GM19023 (cell line): Measurements from ENCODE around the gene NOM1.
A peak's percentile ranks its signal among the peaks of the same experiment; 100 is the strongest.

ENCODE experiments used
- ATAC-seq: cut with Tn5 transposase; IDR thresholded peaks from one replicate; pipeline ENCODE4 v1.9.1; 2021; ENCODE audit warnings: mild to moderate bottlenecking, moderate library complexity; ENCODE audit not compliant: unreplicated experiment

The NOM1 gene

DNA sequence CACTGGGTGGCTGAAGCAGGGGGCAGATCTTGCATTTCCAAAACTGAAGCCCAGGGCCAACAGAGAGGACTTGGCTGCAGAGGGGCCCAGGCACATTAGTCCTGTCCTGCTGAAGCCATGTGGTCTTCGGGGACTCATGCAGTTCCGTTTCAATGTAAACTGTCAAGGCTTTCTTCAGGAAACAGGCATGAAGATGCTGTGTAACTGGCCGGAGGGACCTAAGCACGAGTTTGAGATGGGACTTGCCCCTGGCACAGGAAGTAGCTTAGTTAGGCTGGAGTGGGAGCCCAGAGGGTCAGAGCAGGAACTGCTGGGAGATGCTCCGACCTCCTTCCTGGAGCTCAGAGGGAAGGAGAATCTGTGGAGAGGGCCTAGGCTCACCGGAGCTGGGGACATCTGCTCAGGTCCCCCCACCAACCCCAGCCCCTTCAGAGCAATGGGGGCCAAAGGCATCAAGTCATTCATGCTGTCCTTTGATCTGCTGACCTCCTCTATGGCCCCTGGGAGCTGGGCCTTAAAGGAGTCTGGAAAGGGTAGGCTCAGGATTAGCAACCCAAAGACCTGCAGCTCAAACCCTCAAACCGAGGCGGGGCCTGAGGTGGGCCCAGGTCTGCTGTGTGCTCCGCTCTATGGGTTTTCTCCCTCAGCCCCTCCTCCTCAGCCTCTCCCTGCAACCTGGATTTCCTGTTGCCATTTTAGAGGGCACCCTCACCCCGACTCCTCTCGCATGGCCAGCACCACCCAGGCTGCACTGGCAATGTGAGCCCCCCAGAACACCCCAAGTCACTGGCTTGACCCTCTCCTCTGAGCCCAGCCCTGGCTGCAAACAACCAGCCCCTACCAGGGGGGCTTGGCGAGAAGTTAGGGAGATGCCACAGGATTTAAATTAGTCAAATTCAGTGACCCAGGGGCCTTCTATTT, 65.4 kb downstream of the NOM1 start:
- ATAC-seq = no peak

DNA sequence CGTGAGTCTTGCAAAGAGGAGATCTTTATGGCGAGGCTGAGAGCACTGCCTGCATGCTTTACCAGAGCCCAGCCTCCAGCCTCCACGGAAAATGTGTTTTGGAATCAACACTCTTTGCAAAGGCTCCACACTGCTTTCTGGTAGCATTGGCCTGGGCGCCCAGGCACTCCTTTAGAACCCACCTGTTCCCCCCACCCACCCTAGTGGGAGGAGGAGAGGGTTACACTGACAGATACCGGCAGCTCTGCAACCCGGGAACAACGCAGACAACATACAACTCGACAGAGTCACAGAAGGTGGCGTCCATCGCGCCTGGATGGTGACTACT, 66.5 kb downstream of the NOM1 start:
- ATAC-seq = peak; percentile 1

DNA sequence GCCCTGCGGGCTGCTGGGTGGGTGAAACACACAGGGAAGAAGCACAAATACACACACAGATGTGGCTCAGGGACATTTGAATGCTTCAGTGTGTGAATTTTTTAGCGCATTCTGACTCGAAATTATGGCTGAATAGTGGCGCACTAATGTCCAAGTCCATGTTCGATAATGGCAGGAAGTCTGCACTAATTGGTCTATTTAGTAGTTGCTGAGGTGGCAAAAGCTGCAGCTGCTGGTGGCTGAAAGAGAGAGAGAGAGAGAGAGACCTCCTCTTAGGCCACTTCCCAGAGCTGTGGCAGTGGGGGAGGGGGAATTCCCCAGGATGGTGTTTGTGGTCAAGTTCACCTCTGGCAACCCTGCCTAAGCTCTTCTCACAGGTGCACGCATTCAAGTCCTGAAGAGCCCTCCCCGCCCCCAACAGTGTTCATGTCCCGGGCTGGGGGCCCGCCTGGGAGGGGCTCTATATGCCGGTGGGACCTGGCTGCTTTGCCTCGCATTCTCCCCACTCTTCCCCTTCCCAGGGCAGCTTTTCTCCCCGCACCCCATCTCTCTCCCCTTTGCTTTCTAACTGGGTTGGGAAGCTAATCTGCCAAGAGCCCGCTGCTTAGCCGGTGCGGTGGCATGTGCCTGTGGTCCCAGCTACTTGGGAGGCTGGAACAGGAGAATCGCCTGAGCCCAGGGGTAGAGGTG, 67.0 kb downstream of the NOM1 start:
- ATAC-seq = peak; percentile 70

DNA sequence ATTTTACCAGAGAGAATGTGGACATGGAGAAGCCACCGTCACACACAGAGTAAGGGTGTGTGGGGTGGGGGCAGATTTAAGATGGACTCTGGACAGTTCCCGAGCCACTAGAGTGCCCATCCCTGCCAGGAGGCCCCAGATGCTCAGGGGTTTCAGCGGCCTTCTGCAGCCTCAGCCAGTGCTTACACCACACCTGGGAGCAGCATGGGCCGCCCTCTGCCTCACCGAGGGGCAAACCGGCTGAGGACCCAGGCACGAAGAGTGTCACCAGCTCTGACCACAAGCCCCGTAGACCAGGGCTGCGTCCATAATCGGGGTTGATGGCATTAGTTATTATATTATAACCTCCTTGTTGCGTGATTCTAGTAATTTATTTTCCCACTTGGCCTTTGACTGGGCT, 67.6 kb downstream of the NOM1 start:
- ATAC-seq = no peak

DNA sequence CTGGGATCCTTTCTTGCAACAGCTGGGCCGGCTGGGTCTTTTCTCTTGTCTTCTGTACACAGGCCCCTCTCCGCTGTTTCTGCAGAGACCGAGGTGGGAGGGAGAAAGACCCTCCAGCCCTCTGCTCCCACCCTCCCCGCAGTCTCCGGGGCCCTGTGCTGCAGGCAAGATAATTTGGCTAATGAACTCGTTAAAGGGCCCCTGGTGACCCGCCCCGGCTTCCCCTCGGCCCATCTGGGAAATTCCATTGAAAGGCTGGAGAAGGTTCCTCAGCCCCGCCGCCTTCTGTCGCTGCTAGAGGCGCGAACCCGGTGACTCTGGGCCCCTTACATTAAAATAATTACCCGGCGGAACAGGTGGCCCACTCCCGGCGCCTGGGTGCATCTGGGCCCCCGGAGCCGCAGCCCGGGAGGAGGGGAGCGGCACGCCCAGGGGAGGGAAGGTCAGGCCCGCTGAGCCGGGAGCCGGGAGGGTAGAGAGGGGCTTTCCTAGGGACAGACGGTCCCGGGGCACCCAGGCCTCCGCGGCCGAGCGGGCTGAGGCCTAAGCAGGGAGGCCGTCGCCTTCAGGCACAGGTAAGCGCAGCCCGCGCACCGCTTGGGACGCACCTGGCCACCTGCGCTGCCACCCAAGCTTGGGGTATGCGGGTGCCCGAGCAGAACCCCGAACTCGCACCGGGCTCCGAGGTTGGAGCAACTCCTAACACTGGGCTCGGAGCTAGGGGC, 68.3 kb downstream of the NOM1 start:
- no peak for ATAC-seq

DNA sequence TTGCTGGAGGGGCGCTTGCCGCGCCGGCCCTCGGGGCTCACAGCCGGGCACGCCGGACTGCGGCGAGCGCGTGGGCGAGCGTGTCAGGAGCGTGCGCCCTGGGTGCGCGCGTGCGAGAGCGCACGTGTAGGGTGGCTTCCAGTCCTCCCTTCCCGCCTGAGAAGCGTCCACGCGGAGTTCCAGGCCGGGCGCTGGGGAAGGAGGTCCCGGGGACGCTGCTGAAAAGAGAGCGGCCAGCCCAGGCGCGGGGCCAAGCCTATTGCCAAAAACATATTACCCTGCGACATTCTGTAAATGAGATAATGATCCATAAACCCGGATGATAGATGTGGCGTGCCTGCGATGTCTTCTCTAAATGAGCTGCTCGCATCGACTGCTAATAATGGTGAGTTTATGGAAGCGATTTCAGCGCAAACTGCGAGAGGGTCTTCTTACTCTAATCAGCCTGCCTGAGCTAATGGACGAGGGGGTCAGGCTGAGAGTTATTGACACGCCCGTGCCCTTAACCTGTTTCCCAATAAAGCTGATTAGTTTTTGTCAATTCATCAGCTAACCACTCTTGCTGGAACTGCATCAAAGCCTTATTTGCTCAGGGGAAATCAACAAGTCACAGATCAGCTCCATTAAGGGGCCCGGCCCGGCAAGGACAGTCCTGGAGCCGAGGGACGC, 69.0 kb downstream of the NOM1 start:
- ATAC-seq = no peak

DNA sequence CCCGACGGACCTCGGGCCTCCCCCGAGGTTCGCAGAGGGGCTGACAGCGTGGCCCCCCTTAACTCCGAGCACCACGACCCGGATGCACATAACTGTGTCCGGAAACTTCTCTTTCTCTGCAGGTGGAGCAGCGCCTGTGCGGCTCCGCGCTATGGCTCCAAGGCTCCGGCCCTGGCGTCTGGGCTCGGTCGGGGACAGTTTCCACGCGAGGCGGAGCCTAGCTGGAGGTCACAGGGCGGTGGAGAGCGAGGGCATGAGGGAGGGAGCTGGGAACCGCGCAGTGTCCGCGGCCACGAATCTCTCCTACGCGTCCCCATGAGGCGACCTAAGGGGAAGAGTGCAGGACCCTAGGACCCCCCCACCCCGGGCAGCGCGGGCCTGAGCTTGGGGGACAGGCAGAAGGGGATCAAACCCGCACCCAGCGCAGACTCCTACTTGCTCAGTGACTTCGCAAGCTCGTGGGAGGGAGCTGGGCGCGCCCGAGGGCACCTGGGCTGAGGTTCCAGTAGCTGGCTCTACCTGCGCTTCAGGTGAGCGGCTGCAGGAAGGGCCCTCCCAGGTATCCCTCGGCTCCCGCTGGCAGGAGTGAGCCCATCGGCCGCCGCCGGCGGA, 69.6 kb downstream of the NOM1 start:
- ATAC-seq = no peak

DNA sequence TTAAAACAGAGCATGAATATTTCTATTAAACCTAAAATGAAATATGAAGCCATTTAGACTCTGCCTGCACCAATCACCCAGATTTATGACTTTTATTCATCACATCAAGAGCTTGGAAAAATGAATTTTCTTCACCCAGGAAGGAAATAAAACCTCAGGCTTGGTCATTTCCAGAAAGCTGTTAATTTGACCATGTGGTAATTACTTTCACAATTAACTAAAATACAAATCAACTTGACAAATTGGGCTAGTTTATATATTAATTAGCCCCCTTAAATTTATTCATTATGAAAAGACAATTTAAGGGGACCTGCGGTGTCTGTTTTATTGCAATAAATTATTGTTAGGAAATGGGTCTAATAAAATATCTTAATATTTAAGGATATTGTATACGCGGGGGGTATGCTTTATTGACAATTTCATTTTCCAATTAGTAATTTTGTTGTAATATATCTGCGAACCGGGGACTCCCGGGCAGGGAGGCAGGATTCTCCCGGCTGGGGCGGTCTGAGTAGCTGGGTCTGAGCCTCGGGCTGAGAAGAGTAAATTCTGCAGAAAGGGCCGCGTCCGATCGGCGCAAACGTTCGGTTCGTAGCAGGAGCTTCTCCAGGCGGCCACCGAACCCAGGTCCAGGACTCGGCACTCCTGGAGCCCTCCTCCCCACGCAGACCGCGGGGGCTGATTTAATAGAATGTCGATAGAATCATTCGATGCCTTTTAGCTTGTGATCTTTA, 70.4 kb downstream of the NOM1 start:
- ATAC-seq = no peak

DNA sequence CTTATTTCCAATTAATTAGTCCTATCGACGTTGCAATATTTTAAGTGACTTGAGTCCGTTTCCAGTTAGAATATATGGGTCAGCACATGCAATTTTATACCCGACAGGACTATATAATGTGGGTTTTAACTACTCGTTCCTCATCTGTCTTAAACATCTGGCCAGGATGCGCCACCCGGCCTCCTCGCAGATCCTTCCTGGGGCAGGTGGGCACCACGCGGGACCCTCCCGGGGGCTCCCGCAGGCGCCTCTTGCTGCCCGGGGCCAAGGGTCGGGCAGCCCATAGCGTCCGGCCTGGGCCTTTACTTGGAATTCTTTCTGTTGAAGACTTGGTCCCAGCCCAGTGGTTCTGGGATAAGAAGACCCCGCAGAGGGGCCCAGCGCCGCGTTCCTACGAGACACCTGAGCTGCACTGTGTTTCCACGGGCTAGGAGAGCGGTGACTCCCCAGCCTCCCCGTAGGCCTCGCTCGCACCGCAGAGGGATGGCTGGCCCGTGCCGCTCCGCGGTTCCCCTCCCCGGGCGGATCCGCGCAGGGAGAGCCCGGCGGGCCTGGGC, 71.1 kb downstream of the NOM1 start:
- ATAC-seq = no peak

DNA sequence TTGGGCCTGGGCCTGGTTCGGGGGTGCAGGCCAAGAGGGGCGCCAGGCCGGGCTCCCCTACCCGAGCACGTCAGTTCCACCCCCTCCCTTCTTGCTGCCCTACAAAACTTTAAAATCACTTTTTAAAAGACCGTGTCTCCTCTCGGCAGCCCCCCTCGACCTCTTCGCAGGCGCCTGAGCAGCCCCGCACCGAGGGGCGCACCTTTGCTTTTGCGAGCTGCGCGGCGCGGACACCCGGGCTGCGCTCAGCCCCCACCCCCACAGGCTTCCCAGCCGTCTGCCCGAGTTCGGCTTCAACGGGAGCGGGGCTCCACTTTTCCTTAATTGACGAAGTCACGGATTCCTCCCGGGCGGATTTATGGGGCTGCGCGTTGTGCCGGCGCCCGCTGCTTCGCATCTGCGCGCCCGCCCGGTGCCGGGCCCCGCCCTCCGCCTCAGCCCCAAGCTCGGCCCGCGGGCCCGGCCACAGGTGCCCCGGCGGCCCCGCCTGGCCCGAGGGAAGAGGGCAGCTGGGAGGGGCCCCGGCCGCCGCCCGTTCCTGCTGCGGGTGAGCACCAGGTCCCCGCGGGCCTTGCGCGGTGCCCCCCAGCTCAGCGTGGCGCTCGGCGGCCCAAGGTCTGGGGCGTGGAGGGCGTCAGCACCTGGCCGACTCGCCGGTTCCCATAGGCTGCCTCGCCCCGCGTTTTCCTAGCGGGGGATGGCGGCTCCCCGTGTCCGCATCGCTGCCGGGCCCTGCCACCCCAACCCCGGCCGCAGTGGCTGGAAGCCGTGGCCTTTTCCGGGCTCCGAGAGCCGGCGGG, 71.8 kb downstream of the NOM1 start:
- ATAC-seq = no peak

DNA sequence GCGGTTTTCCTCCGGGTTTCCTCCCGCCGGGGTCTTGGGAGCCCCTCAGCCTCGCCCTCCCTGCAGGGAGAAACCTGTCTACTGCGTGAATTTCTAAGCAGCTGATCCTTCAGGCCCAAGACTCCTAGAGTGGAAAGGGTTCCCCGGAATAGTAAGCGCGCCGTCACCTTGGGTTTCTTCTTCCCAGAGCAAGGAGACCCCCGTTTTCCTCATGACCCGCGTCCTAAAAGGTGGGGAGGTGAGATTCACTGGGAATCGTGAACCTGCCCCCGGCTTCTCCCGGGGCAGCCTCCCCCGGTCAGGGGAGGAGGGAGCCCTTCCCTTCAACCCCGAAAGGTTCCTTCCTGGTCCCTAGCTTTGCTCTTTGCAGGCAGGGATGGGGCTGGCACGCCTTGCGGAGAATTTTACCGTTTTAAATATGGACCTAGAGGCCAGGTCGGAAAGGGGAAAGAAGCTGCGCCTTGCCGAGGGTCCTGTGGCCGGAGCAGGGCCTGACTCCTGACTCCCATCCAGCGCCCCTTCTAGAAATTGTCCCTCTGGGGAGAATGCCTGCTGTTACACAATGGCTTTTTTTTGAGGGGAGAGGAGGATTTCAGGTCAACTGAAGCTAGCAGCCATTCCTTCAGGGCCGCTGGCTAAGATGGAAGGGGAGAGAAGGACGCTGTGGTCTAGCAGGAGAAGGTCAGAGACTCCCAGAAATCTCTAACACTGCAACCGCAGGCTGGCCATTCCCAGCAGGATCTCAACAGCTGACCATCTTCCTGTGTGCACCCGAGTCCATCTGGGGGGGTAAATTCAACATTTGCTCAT, 72.6 kb downstream of the NOM1 start:
- no peak for ATAC-seq
